CD4-positive, alpha-beta T cell treated with Interleukin-17A for 1 hour (primary cell): ENCODE data around the gene SLC7A11.
A peak's percentile ranks its signal among the peaks of the same experiment; 100 is the strongest.

Source experiments
- DNase-seq: peaks from one replicate; pipeline ENCODE4 v3.0.0-alpha.2; 2020

SLC7A11 gene

GRCh38 chr4:138204507-138204906 lies 37.6 kb downstream of the SLC7A11 start:
- DNase-seq = no peak

- DNase-seq = no peak
These were observed 39.5 kb downstream of the SLC7A11 start for GRCh38 chr4:138202686-138203085.

GRCh38 chr4:138200236-138200590 lies 41.9 kb downstream of the SLC7A11 start:
- no peak for DNase-seq

GRCh38 chr4:138199568-138200235 lies 42.4 kb downstream of the SLC7A11 start:
- no peak for DNase-seq

GRCh38 chr4:138196153-138196552 lies 46.0 kb downstream of the SLC7A11 start:
- DNase-seq = no peak

- DNase-seq = no peak
These were observed 48.2 kb downstream of the SLC7A11 start for GRCh38 chr4:138193963-138194362.

- DNase-seq = no peak
These were observed 50.0 kb downstream of the SLC7A11 start for GRCh38 chr4:138192113-138192512.

GRCh38 chr4:138190452-138190858 lies 51.7 kb downstream of the SLC7A11 start:
- DNase-seq = peak; percentile 4

GRCh38 chr4:138189206-138189605 lies 52.9 kb downstream of the SLC7A11 start:
- no peak for DNase-seq

GRCh38 chr4:138188406-138189084 lies 53.6 kb downstream of the SLC7A11 start:
- DNase-seq = no peak

- DNase-seq = no peak
These were observed 56.1 kb downstream of the SLC7A11 start for GRCh38 chr4:138185859-138186645.

GRCh38 chr4:138184886-138185285 lies 57.3 kb downstream of the SLC7A11 start:
- DNase-seq = no peak

- peak; percentile 6 for DNase-seq
These were observed 59.2 kb downstream of the SLC7A11 start for GRCh38 chr4:138182838-138183426.

GRCh38 chr4:138181287-138181686 lies 60.9 kb downstream of the SLC7A11 start:
- no peak for DNase-seq

- DNase-seq = no peak
These were observed 63.6 kb downstream of the SLC7A11 start for GRCh38 chr4:138178566-138178965.

- no peak for DNase-seq
These were observed 64.7 kb downstream of the SLC7A11 start for GRCh38 chr4:138177278-138177968.

- no peak for DNase-seq
These were observed 67.0 kb downstream of the SLC7A11 start for GRCh38 chr4:138174981-138175794.

GRCh38 chr4:138164208-138164607 lies 77.9 kb downstream of the SLC7A11 start:
- no peak for DNase-seq

GRCh38 chr4:138163171-138163570 lies 79.0 kb downstream of the SLC7A11 start:
- no peak for DNase-seq

GRCh38 chr4:138162259-138162658 lies 79.9 kb downstream of the SLC7A11 start:
- no peak for DNase-seq

GRCh38 chr4:138161351-138161750 lies 80.8 kb downstream of the SLC7A11 start:
- DNase-seq = no peak

- DNase-seq = no peak
These were observed 83.3 kb downstream of the SLC7A11 start for GRCh38 chr4:138158746-138159297.
